GM21717 (cell line): Measurements from ENCODE around the gene CSNK1G3.
"Not testable (repeated sequence)": the region's sequence is repeated elsewhere in the genome, so short reads cannot be mapped to it uniquely, and the experiment has no call there.

Source experiments
- ATAC-seq: cut with Tn5 transposase; IDR thresholded peaks from one replicate; pipeline ENCODE4 v1.9.1; 2021; ENCODE audit warnings: mild to moderate bottlenecking, moderate library complexity; ENCODE audit not compliant: unreplicated experiment

CSNK1G3 gene

DNA sequence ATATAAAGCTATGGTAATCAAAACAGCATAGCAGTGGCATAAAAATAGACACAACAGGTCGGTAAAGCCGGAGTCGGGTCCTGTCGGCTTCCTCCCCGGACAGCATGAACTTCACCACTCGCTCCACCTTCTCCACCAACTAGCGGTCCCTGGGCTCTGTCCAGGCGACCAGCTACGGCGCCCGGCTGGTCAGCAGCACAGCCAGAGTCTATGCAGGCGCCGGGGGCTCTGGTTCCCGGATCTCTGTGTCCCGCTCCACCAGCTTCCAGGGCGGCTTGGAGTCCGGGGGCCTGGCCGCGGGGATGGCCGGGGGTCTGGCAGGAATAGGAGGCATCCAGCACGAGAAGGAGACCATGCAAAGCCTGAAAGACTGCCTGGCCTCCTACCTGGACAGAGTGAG lies 124.0 kb downstream of the CSNK1G3 start:
- no peak for ATAC-seq

- not testable (repeated sequence) for ATAC-seq
Measured at GRCh38 chr5:123637028-123637427, 125.1 kb downstream of the CSNK1G3 start.

- no peak for ATAC-seq
Measured at GRCh38 chr5:123639244-123639643, 127.3 kb downstream of the CSNK1G3 start.

DNA sequence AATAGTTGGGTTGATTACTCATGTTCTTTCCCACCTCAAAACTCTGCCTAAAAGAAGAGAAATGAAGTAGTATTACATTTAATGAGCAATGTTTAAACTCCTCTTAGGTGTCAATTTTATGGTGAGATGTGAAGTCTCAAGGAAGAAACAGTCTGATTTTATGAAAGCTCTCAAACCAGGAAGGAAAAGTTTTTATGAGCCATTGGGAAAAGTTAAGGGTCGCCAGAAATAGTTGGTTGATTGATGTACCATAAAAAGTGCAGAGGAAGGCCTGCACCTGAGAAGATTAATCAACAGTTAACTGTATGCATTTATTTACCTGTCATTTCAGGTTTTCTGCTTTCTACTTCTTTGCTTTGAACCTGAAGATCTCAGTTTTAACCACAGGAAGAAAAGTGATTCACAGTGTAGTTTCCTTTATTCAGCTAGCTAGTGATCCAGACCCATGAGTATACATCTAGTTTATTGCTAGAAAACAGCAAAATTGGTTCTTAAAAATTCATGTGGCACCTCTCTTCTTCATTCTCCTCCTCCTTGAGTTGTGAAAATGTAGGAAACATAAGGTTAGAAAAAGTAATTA lies 133.1 kb downstream of the CSNK1G3 start:
- ATAC-seq, result no peak

GRCh38 chr5:123647066-123647465 lies 135.1 kb downstream of the CSNK1G3 start:
- ATAC-seq, result no peak

DNA sequence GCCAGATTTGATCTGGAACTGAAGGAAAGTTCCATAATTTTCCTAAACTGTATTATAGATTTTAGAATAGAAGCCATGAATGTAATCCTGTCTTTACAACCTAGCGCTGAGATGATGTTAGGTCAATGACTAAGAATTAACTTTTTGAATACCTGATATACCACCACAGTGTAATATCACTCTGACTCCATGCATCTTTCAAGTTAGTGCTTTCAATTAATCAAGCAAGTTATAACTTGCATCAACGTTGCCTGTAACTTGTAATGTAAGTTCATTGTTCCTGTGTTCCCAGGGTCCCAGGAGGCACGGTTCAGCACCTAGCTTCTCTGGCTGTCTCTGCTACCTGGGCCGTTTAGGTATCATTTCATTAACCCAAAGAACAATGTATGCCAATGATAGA lies 139.3 kb downstream of the CSNK1G3 start:
- no peak for ATAC-seq

- no peak for ATAC-seq
Measured at GRCh38 chr5:123659011-123659410, 147.0 kb downstream of the CSNK1G3 start.

GRCh38 chr5:123659495-123659894 lies 147.5 kb downstream of the CSNK1G3 start:
- no peak for ATAC-seq

- no peak for ATAC-seq
Measured at GRCh38 chr5:123664961-123665360, 153.0 kb downstream of the CSNK1G3 start.

- ATAC-seq, result no peak
Measured at GRCh38 chr5:123665822-123666371, 153.9 kb downstream of the CSNK1G3 start.
